Keratinocyte (primary cell): ENCODE measurements around the gene GKN1. TPM values are rescaled to one million over a fixed set of nuclear protein-coding genes. Genes with fewer than 3 reads are reported as not detected.

Experiments
- DNase-seq: peaks from one replicate; pipeline ENCODE4 v3.0.0-alpha.2; 2011; ENCODE audit warnings: low read depth, missing footprints, low spot score
- FAIRE-seq: peaks from 2 replicates; lab custom pipeline; 2011; peaks lifted over from hg19 to GRCh38; lab: Jason Lieb, UNC
- H2AFZ ChIP-seq: 2 replicates; pipeline ENCODE4 v1.6.0; 2012; ENCODE audit warnings: low read length, control low read depth, inconsistent platforms; ENCODE audit not compliant: control insufficient read depth
- H3K27ac ChIP-seq: 2 replicates; pipeline ENCODE4 v1.5.1; 2011; ENCODE audit warnings: low read length; ENCODE audit not compliant: control insufficient read depth, insufficient read depth
- H3K27me3 ChIP-seq: 3 replicates; pipeline ENCODE4 v1.6.0; 2011; ENCODE audit warnings: low read length; ENCODE audit not compliant: control insufficient read depth, insufficient read depth; ENCODE audit errors: extremely low read depth
- H3K36me3 ChIP-seq, 2 experiments: 2 replicates in 1 of 2; 3 replicates in 1 of 2; pipeline ENCODE4 v1.5.1; 2011; ENCODE audit warnings: low read length in 2 of 2, mild to moderate bottlenecking in 1 of 2; ENCODE audit not compliant: control insufficient read depth in 2 of 2, insufficient read depth in 2 of 2; ENCODE audit errors: extremely low read depth in 1 of 2
- H3K4me1 ChIP-seq: 3 replicates; pipeline ENCODE4 v1.5.1; 2011; ENCODE audit warnings: low read length; ENCODE audit not compliant: control insufficient read depth, insufficient read depth; ENCODE audit errors: extremely low read depth
- H3K4me2 ChIP-seq: 3 replicates; pipeline ENCODE4 v1.6.0; 2011; ENCODE audit warnings: low read depth, low read length; ENCODE audit not compliant: control insufficient read depth, insufficient read depth; ENCODE audit errors: extremely low read depth
- H3K4me3 ChIP-seq, 3 experiments: fragments of 200-600 bp in 1 of 3; sonication (generic) in 1 of 3; 2 replicates in 2 of 3; 3 replicates in 1 of 3; pipeline ENCODE4 v1.5.1; 2011 to 2016; ENCODE audit warnings: low read length in 3 of 3, mild to moderate bottlenecking in 3 of 3, control low read depth in 2 of 3, inconsistent platforms in 1 of 3, low read depth in 1 of 3, mixed read lengths in 1 of 3, mixed run types in 1 of 3, moderate library complexity in 1 of 3; ENCODE audit not compliant: control insufficient read depth in 2 of 3, insufficient read depth in 2 of 3; ENCODE audit errors: extremely low read depth in 1 of 3
- H3K79me2 ChIP-seq: 2 replicates; pipeline ENCODE4 v1.6.0; 2012; ENCODE audit warnings: low read length; ENCODE audit not compliant: control insufficient read depth, insufficient read depth
- H3K9ac ChIP-seq: 3 replicates; pipeline ENCODE4 v1.6.0; 2011; ENCODE audit warnings: low read length; ENCODE audit not compliant: control insufficient read depth, insufficient read depth; ENCODE audit errors: extremely low read depth
- H3K9me1 ChIP-seq: 3 replicates; pipeline ENCODE4 v1.6.0; 2011; ENCODE audit warnings: low read length; ENCODE audit not compliant: control insufficient read depth, insufficient read depth; ENCODE audit errors: extremely low read depth
- H3K9me3 ChIP-seq: 2 replicates; pipeline ENCODE4 v1.5.1; 2012; ENCODE audit warnings: low read depth, low read length; ENCODE audit not compliant: control insufficient read depth
- H4K20me1 ChIP-seq: 3 replicates; pipeline ENCODE4 v1.6.0; 2011; ENCODE audit warnings: low read length; ENCODE audit not compliant: control insufficient read depth, insufficient read depth; ENCODE audit errors: extremely low read depth
- EZH2 ChIP-seq: IDR thresholded peaks from one replicate; pipeline ENCODE4 v1.6.1; 2012; ENCODE audit warnings: inconsistent platforms, mild to moderate bottlenecking, low read length, moderate library complexity
- dilution Hi-C: fragments of 300-500 bp; cut with MboI; formaldehyde crosslinking; loops from one replicate; pipeline ENCODE4 v1.7.0; 2020; ENCODE audit warnings: low sequenced_read_pairs; ENCODE audit not compliant: extremely low pct_ligation_motif_present
- polyA plus RNA-seq, 5 experiments: library from polyadenylated mRNA; depleted of rRNA in 3 of 5; stranded (reverse) in 3 of 5; stranded (forward) in 1 of 5; unstranded in 1 of 5; fragments of >200 nt; gene quantifications; 1 replicate in 1 of 5; 2 replicates in 3 of 5; 3 replicates in 1 of 5; pipeline versions ENCODE4 v1.2.1 to v1.2.3, GENCODE V29; 2011 to 2012; ENCODE audit warnings: missing spikeins in 2 of 5, low read depth in 1 of 5, low replicate concordance in 1 of 5
- TF ChIP-seq, protein P1 (sequence below), 3 experiments: IDR thresholded peaks in 1 of 3; conservative IDR thresholded peaks in 1 of 3; optimal IDR thresholded peaks in 1 of 3; 2 replicates in 2 of 3; 3 replicates in 1 of 3; pipeline versions ENCODE3 to v1.5.1; 2011; ENCODE audit warnings: low read length in 3 of 3, mild to moderate bottlenecking in 3 of 3, moderate library complexity in 2 of 3, control low read depth in 1 of 3, inconsistent platforms in 1 of 3; ENCODE audit not compliant: insufficient read depth in 2 of 3; ENCODE audit errors: extremely low read depth in 1 of 3

GKN1 gene
- polyA plus RNA-seq, 1 donor (not counting 4 experiments of a cell fraction or from before 2014, with no cell fraction given), result 0.49 TPM

DNA sequence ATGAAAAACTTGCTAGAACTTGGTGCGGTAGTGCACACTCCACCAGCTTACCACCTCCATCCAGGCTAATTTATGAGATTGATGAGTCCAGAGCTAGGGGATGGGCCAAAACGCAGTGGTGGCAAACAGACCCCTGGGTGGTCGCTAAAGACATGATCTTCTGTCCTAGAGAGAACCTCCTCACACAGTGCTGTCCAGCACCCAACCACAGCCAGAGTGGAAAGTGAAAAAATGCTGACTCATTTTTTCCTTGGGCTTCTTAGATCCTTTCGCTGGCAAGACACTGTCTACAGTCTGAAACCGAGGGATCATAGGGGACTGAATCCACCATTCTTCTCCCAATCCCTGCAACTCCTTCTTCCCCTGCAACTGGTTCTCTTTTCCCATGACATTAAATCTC lies 42.6 kb downstream of the GKN1 start:
- H2AFZ ChIP-seq, result no peak overlapping the region
- TF ChIP-seq EZH2, result no peak
- TF ChIP-seq, protein P1, sequence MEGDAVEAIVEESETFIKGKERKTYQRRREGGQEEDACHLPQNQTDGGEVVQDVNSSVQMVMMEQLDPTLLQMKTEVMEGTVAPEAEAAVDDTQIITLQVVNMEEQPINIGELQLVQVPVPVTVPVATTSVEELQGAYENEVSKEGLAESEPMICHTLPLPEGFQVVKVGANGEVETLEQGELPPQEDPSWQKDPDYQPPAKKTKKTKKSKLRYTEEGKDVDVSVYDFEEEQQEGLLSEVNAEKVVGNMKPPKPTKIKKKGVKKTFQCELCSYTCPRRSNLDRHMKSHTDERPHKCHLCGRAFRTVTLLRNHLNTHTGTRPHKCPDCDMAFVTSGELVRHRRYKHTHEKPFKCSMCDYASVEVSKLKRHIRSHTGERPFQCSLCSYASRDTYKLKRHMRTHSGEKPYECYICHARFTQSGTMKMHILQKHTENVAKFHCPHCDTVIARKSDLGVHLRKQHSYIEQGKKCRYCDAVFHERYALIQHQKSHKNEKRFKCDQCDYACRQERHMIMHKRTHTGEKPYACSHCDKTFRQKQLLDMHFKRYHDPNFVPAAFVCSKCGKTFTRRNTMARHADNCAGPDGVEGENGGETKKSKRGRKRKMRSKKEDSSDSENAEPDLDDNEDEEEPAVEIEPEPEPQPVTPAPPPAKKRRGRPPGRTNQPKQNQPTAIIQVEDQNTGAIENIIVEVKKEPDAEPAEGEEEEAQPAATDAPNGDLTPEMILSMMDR (optimal IDR thresholded peaks at IDR 0.05 in 1 of 3, IDR thresholded peaks at IDR 0.05 in 1 of 3, conservative IDR thresholded peaks at IDR 0.05 in 1 of 3; ENCODE audit: extremely low read depth in 1 of 3, insufficient read depth in 2 of 3, low read length in 3 of 3), result no peak
- H3K27me3 ChIP-seq, result no peaks in the 10 kb centered on the region
- no peak overlapping the region for H3K9ac ChIP-seq
- peak overlapping the region; percentile 30 for H3K4me2 ChIP-seq
- FAIRE-seq (peak; percentile 46), DNase-seq (no peak)
- no peak overlapping the region for H3K4me3 ChIP-seq
- dilution Hi-C loops, result no loop called here
- no peaks in the 10 kb centered on the region for H3K9me1 ChIP-seq
- H3K36me3 ChIP-seq, result no peaks in the 10 kb centered on the region
- peaks cover 29% of the 10 kb centered on the region for H3K79me2 ChIP-seq
- H3K27ac ChIP-seq, result no peak overlapping the region
- H3K4me1 ChIP-seq, result peaks cover 51% of the 10 kb centered on the region
- no peaks in the 10 kb centered on the region for H4K20me1 ChIP-seq
- H3K9me3 ChIP-seq, result no peaks in the 10 kb centered on the region

DNA sequence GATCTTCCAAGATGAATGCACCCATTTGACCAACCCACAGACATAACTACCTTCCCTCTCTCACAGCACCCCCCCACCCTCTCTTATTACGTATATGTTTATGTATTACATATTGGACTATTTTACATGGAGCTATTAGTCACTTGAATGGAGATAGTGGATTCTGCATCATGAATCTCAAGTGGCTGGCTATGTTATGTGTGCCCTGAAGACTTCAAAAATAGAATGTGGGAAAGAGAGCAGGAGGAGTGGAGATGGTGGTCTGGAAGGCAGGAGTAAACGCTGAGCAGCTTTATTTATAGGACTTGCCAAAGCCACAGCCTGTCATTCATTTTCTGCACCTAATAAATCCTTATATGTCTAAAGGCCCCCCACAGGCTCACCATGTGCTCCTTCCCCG lies 43.4 kb downstream of the GKN1 start:
- dilution Hi-C loops, result no loop called here
- H3K79me2 ChIP-seq, result peaks cover 30% of the 10 kb centered on the region
- H3K9me3 ChIP-seq, result no peaks in the 10 kb centered on the region
- TF ChIP-seq, protein P1 (optimal IDR thresholded peaks at IDR 0.05 in 1 of 3, IDR thresholded peaks at IDR 0.05 in 1 of 3, conservative IDR thresholded peaks at IDR 0.05 in 1 of 3; ENCODE audit: extremely low read depth in 1 of 3, insufficient read depth in 2 of 3, low read length in 3 of 3), result no peak
- no peak for TF ChIP-seq EZH2
- H3K4me3 ChIP-seq, result no peak overlapping the region
- peaks cover 59% of the 10 kb centered on the region for H3K4me1 ChIP-seq
- no peak overlapping the region for H3K9ac ChIP-seq
- no peak overlapping the region for H3K27ac ChIP-seq
- no peak overlapping the region for H3K4me2 ChIP-seq
- H2AFZ ChIP-seq, result no peak overlapping the region
- H3K9me1 ChIP-seq, result no peaks in the 10 kb centered on the region
- no peaks in the 10 kb centered on the region for H3K36me3 ChIP-seq
- no peaks in the 10 kb centered on the region for H3K27me3 ChIP-seq
- DNase-seq (no peak), FAIRE-seq (no peak)
- no peaks in the 10 kb centered on the region for H4K20me1 ChIP-seq
